HL-60 (cell line): ENCODE results near the gene RNF169.

Source experiments
- POLR2AphosphoS5 ChIP-seq: IDR thresholded peaks from 2 replicates; pipeline ENCODE4 v1.6.1; 2012; ENCODE audit warnings: low read depth
- TF ChIP-seq, protein P1 (sequence below): IDR thresholded peaks from one replicate; pipeline ENCODE4 v1.5.1; 2011; ENCODE audit warnings: low read length, control low read depth, inconsistent platforms; ENCODE audit not compliant: insufficient read depth
- TF ChIP-seq, protein P2 (sequence below): IDR thresholded peaks from 2 replicates; pipeline ENCODE4 v1.6.1; 2012; ENCODE audit warnings: low read depth; ENCODE audit not compliant: insufficient replicate concordance

- TF ChIP-seq, protein P1, sequence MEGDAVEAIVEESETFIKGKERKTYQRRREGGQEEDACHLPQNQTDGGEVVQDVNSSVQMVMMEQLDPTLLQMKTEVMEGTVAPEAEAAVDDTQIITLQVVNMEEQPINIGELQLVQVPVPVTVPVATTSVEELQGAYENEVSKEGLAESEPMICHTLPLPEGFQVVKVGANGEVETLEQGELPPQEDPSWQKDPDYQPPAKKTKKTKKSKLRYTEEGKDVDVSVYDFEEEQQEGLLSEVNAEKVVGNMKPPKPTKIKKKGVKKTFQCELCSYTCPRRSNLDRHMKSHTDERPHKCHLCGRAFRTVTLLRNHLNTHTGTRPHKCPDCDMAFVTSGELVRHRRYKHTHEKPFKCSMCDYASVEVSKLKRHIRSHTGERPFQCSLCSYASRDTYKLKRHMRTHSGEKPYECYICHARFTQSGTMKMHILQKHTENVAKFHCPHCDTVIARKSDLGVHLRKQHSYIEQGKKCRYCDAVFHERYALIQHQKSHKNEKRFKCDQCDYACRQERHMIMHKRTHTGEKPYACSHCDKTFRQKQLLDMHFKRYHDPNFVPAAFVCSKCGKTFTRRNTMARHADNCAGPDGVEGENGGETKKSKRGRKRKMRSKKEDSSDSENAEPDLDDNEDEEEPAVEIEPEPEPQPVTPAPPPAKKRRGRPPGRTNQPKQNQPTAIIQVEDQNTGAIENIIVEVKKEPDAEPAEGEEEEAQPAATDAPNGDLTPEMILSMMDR: no peak
- TF ChIP-seq, protein P2, sequence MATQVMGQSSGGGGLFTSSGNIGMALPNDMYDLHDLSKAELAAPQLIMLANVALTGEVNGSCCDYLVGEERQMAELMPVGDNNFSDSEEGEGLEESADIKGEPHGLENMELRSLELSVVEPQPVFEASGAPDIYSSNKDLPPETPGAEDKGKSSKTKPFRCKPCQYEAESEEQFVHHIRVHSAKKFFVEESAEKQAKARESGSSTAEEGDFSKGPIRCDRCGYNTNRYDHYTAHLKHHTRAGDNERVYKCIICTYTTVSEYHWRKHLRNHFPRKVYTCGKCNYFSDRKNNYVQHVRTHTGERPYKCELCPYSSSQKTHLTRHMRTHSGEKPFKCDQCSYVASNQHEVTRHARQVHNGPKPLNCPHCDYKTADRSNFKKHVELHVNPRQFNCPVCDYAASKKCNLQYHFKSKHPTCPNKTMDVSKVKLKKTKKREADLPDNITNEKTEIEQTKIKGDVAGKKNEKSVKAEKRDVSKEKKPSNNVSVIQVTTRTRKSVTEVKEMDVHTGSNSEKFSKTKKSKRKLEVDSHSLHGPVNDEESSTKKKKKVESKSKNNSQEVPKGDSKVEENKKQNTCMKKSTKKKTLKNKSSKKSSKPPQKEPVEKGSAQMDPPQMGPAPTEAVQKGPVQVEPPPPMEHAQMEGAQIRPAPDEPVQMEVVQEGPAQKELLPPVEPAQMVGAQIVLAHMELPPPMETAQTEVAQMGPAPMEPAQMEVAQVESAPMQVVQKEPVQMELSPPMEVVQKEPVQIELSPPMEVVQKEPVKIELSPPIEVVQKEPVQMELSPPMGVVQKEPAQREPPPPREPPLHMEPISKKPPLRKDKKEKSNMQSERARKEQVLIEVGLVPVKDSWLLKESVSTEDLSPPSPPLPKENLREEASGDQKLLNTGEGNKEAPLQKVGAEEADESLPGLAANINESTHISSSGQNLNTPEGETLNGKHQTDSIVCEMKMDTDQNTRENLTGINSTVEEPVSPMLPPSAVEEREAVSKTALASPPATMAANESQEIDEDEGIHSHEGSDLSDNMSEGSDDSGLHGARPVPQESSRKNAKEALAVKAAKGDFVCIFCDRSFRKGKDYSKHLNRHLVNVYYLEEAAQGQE: no peak
- no peak for TF ChIP-seq POLR2AphosphoS5
Measured at GRCh38 chr11:74866557-74866956, 117.9 kb downstream of the RNF169 start.
